K562 (cell line): Measurements from ENCODE around the gene CBLC. TPM values are rescaled to one million over a fixed set of nuclear protein-coding genes. Genes with fewer than 3 reads are reported as not detected.

Experiments used
- ATAC-seq: fragments of 200-7000 bp; cut with Tn5 transposase; 3 replicates; pipeline ENCODE4 v1.9.1; 2020; ENCODE audit warnings: moderate library complexity
- BruUV-seq: library from RNA; stranded (reverse); fragments of 400-500 nt; replicated peaks from 2 replicates; lab custom pipeline; 2021; lab: Mats Ljungman, UMichigan
- CTCF ChIA-PET: fragments of 300-600 bp; formaldehyde crosslinking; extraction: SDS; loops from one replicate; lab custom pipeline; 2021; ENCODE audit warnings: low intra/inter-chr PET ratio; lab: Yijun Ruan, JAX
- POLR2A ChIA-PET: fragments of 300-600, 350-650 bp; sonication (Branson Sonifier 250); formaldehyde crosslinking; extraction: SDS; loops from one replicate; lab custom pipeline; 2021; ENCODE audit warnings: antibody characterized with exemption, inconsistent platforms; lab: Yijun Ruan, JAX
- DNase-seq, 4 experiments: peaks; one replicate each; pipeline versions ENCODE4 v3.0.0 to v3.0.0-alpha.2; 2011 to 2018; ENCODE audit warnings: low spot score in 3 of 4, mixed read lengths in 3 of 4; ENCODE audit errors: extremely low read depth in 1 of 4
- FAIRE-seq: peaks from 2 replicates; lab custom pipeline; 2011; peaks lifted over from hg19 to GRCh38; lab: Jason Lieb, UNC
- H2AFZ ChIP-seq: 2 replicates; pipeline ENCODE4 v1.6.0; 2011; ENCODE audit warnings: low read depth, low read length, control low read depth, inconsistent platforms
- H3K27ac ChIP-seq: fragments of 200-600 bp; 3 replicates; pipeline ENCODE4 v1.8.0; 2011; ENCODE audit warnings: low read depth, mild to moderate bottlenecking, control low read depth, inconsistent platforms, low read length, moderate library complexity, mixed read lengths; ENCODE audit errors: extremely low read depth
- H3K27me3 ChIP-seq, 2 experiments: fragments of 300-600 bp in 1 of 2; 2 replicates in 1 of 2; 3 replicates in 1 of 2; pipeline versions ENCODE4 v1.6.0 to v1.8.0; 2011; ENCODE audit warnings: inconsistent platforms in 2 of 2, low read length in 2 of 2, mild to moderate bottlenecking in 1 of 2, mixed read lengths in 1 of 2, moderate library complexity in 1 of 2; ENCODE audit not compliant: control insufficient read depth in 2 of 2, insufficient read depth in 2 of 2
- H3K36me3 ChIP-seq: fragments of 300-600 bp; 3 replicates; pipeline ENCODE4 v1.8.0; 2011; ENCODE audit warnings: mild to moderate bottlenecking, low read length, inconsistent platforms; ENCODE audit not compliant: control insufficient read depth, insufficient read depth
- H3K4me1 ChIP-seq, 2 experiments: fragments of 200-600 bp in 1 of 2; replicated peaks in 1 of 2; 2 replicates in 1 of 2; 3 replicates in 1 of 2; pipeline versions ENCODE4 v1.5.1 to v1.8.0; 2011; ENCODE audit warnings: inconsistent platforms in 2 of 2, low read length in 2 of 2, mild to moderate bottlenecking in 1 of 2, mixed read lengths in 1 of 2, moderate library complexity in 1 of 2; ENCODE audit not compliant: control insufficient read depth in 2 of 2, insufficient read depth in 2 of 2
- H3K4me2 ChIP-seq: 2 replicates; pipeline ENCODE4 v1.6.1; 2011; ENCODE audit warnings: low read length, control low read depth, inconsistent platforms, mixed read lengths; ENCODE audit not compliant: insufficient read depth
- H3K4me3 ChIP-seq: fragments of 200-600 bp; sonication (generic), shearing (Covaris generic); 2 replicates; pipeline ENCODE4 v1.5.1; 2016; ENCODE audit warnings: control low read depth, inconsistent platforms
- H3K79me2 ChIP-seq: fragments of 200-600 bp; 3 replicates; pipeline ENCODE4 v1.8.0; 2011; ENCODE audit warnings: low read length, inconsistent platforms; ENCODE audit not compliant: control insufficient read depth, insufficient read depth
- H3K9ac ChIP-seq, 2 experiments: 2 replicates each; pipeline versions ENCODE4 v1.6.0 to v1.6.1; 2011; ENCODE audit warnings: low read depth in 2 of 2, low read length in 2 of 2, control low read depth in 1 of 2, inconsistent platforms in 1 of 2, mild to moderate bottlenecking in 1 of 2, mixed read lengths in 1 of 2; ENCODE audit not compliant: insufficient read depth in 1 of 2
- H3K9me1 ChIP-seq: one replicate; pipeline ENCODE4 v1.6.0; 2011; ENCODE audit warnings: inconsistent platforms, mild to moderate bottlenecking, low read length, moderate library complexity; ENCODE audit not compliant: control insufficient read depth, insufficient read depth
- H3K9me3 ChIP-seq: replicated peaks from 2 replicates; pipeline ENCODE4 v1.5.1; 2011; ENCODE audit warnings: low read depth, low read length, inconsistent platforms; ENCODE audit not compliant: control insufficient read depth, insufficient read depth
- H4K20me1 ChIP-seq: replicated peaks from 2 replicates; pipeline ENCODE4 v1.6.1; 2011; ENCODE audit warnings: low read length, inconsistent platforms, mixed read lengths; ENCODE audit not compliant: control insufficient read depth, insufficient read depth
- BCOR ChIP-seq: fragments of 450-650 bp; IDR thresholded peaks from 2 replicates; pipeline ENCODE4 v1.6.1; 2016
- CREM ChIP-seq: IDR thresholded peaks from 2 replicates; pipeline ENCODE4 v1.6.1; 2014; ENCODE audit warnings: antibody characterized with exemption, low read depth
- FOXJ3 ChIP-seq: sonication (generic); formaldehyde crosslinking; IDR thresholded peaks from 2 replicates; pipeline ENCODE4 v1.4.0; 2020; ENCODE audit warnings: mild to moderate bottlenecking, missing genetic modification reagents
- HDAC1 ChIP-seq, 2 experiments: fragments of 450-650 bp; IDR thresholded peaks; 2 replicates each; pipeline ENCODE4 v1.6.1; 2016 to 2017; ENCODE audit warnings: inconsistent platforms in 1 of 2, mild to moderate bottlenecking in 1 of 2, moderate library complexity in 1 of 2
- KDM1A ChIP-seq, 2 experiments: fragments of 450-650 bp; IDR thresholded peaks; 2 replicates each; pipeline ENCODE4 v1.6.1; 2016; ENCODE audit warnings: mild to moderate bottlenecking in 2 of 2
- PHB ChIP-seq: fragments of 250-450 bp; sonication (Bioruptor Pico); IDR thresholded peaks from 2 replicates; pipeline ENCODE4 v1.5.0; 2021
- ZNF121 ChIP-seq: sonication (generic); formaldehyde crosslinking; conservative IDR thresholded peaks from 2 replicates; pipeline ENCODE4 v1.8.0; 2022; ENCODE audit warnings: missing genetic modification reagents
- ZNF76 ChIP-seq: fragments of 250-450 bp; sonication (Bioruptor Pico); IDR thresholded peaks from 2 replicates; pipeline ENCODE4 v1.4.0; 2020; ENCODE audit warnings: mild to moderate bottlenecking, moderate library complexity, borderline replicate concordance
- WGBS: fragments of 100-300 bp; shearing (Covaris generic); methylation state at CpG from one replicate; pipeline ENCODE4 v1.1.6; 2016; ENCODE audit warnings: low coverage, mixed read lengths; ENCODE audit not compliant: insufficient coverage; ENCODE audit errors: missing lambda C conversion rate; 5-methylcytosine and 5-hydroxymethylcytosine counted together
- in situ Hi-C: fragments of 300-500 bp; cut with MboI; formaldehyde crosslinking; loops from 4 replicates; pipeline ENCODE4 v1.15.0; 2018; ENCODE audit warnings: inconsistent platforms, mixed read lengths
- intact Hi-C: fragments of 100-400 bp; cut with micrococcal nuclease; formaldehyde crosslinking; loops from 2 replicates; pipeline ENCODE4 v1.14.2; 2022
- polyA plus RNA-seq, 8 experiments: library from polyadenylated mRNA; depleted of rRNA in 4 of 8; stranded (reverse) in 5 of 8; unstranded in 3 of 8; fragments of >200 nt; fragmentation: Nextera tagmentation in 2 of 8; fragmentation: Illumina TruSeq in 1 of 8; extraction: Ambion mirVana in 2 of 8; extraction: Trizol in 1 of 8; gene quantifications; 2 replicates each; pipeline versions ENCODE4 v1.2.1 to v1.2.3, GENCODE V29; 2011 to 2014; ENCODE audit warnings: inconsistent platforms in 1 of 8, missing spikeins in 1 of 8
- total RNA-seq, 7 experiments: library from RNA; depleted of rRNA in 6 of 7; stranded (reverse); fragments of >200 nt in 6 of 7; fragmentation: Illumina TruSeq in 2 of 7; extraction: Trizol in 2 of 7; gene quantifications; 2 replicates each; pipeline versions ENCODE4 v1.2.1 to v1.2.3, GENCODE V29; 2011 to 2021; ENCODE audit warnings: low replicate concordance in 1 of 7
- TF ChIP-seq, protein P1 (sequence below): fragments of 450-650 bp; IDR thresholded peaks from 2 replicates; pipeline ENCODE4 v1.6.1; 2018; ENCODE audit not compliant: partially characterized antibody
- TF ChIP-seq, protein P2 (sequence below), 2 experiments: fragments of 450-650 bp in 1 of 2; IDR thresholded peaks; 2 replicates each; pipeline ENCODE4 v1.6.1; 2011 to 2017; ENCODE audit warnings: low read depth in 2 of 2, antibody characterized with exemption in 1 of 2, borderline replicate concordance in 1 of 2, low read length in 1 of 2, mild to moderate bottlenecking in 1 of 2, mixed read lengths in 1 of 2; ENCODE audit not compliant: control insufficient read depth in 1 of 2

The CBLC gene
- total and polyA plus RNA-seq, 9 of the 15 experiments (the other 6 are each of a cell fraction or from before 2014, with no cell fraction given), result 0.09 TPM; not detected in 8

DNA sequence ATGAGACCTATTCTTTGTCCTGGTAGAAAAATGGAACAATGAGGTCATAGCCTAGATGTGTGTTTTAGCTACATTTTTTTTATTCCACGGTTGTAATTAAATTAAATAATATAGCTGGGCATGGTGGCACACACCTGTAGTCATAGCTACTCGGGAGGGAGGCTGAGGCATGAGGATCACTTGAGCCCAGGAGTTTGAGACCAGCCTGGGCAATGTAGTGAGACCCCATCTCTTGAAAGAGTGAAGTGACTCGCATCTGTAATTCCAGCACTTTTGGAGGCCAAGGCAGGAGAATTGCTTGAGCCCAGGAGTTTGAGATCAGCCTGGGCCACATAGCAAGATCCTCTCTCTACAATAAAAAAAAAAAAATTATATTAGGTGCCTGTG, 11.7 kb upstream of the CBLC start (continued):
- TF ChIP-seq PHB (CRISPR knock-in tag) (no peak), ZNF121 (peak; percentile 74), BCOR (0 out of 2 replicates have a peak, but pooled peaks have one; percentile 13)
- TF ChIP-seq, protein P1, sequence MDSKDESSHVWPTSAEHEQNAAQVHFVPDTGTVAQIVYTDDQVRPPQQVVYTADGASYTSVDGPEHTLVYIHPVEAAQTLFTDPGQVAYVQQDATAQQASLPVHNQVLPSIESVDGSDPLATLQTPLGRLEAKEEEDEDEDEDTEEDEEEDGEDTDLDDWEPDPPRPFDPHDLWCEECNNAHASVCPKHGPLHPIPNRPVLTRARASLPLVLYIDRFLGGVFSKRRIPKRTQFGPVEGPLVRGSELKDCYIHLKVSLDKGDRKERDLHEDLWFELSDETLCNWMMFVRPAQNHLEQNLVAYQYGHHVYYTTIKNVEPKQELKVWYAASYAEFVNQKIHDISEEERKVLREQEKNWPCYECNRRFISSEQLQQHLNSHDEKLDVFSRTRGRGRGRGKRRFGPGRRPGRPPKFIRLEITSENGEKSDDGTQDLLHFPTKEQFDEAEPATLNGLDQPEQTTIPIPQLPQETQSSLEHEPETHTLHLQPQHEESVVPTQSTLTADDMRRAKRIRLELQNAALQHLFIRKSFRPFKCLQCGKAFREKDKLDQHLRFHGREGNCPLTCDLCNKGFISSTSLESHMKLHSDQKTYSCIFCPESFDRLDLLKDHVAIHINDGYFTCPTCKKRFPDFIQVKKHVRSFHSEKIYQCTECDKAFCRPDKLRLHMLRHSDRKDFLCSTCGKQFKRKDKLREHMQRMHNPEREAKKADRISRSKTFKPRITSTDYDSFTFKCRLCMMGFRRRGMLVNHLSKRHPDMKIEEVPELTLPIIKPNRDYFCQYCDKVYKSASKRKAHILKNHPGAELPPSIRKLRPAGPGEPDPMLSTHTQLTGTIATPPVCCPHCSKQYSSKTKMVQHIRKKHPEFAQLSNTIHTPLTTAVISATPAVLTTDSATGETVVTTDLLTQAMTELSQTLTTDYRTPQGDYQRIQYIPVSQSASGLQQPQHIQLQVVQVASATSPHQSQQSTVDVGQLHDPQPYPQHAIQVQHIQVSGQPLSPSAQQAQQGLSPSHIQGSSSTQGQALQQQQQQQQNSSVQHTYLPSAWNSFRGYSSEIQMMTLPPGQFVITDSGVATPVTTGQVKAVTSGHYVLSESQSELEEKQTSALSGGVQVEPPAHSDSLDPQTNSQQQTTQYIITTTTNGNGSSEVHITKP, result no peak

DNA sequence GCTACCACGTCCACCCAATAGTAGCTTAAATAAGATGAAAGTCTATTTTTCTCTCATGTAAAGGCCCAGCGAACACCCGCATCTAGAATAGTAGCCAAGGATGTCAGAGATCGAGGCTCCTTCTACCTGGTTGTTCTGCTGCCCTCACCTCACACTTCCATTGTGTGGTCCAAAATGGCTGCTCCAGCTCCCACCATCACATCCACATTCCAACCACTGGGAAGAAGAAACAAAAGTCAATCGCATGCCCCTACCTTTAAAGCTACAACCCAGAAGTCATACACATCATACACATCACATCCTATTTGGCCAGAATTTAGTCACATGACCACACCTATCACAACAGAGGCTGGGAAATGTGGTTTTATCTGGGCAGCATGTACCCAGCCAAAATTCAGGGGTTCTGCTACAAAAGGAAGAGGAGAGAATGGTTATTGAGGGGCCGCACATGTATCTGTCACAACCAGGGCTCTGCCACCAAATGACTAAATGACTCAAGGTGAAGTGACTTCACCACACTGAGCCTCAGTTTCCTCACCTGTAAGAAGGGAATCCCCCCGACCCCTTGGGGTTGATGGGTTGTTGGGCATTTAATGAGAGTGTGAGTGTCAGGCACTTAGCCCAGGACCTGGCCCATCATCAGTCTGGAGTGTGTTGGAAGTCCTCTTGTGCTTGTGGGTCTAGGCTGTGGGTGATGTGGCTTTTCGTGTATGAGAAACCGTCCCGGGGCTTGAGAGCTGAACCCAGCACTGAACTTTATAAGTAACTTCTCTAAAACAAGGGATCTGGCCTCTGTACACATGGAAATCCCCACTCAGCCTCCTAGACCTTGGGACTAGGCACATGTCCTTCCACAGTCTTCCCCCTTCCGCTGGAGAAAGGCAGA, 10.2 kb upstream of the CBLC start:
- CTCF ChIA-PET, result no interaction called here
- Histone ChIP-seq H3K27ac (no peak overlapping the region), H3K79me2 (no peaks in the 10 kb centered on the region), H3K4me1 (peaks cover 4 to 17% of the 10 kb centered on the region in 2 experiments; a peak in 3 of 5 replicates), H3K9me3 (no peaks in the 10 kb centered on the region), H3K9ac (no peak overlapping the region; a peak in 1 of 4 replicates), H3K9me1 (no peaks in the 10 kb centered on the region), H3K4me3 (no peak overlapping the region), H3K36me3 (no peaks in the 10 kb centered on the region), H2AFZ (no peak overlapping the region), H3K27me3 (no peaks in the 10 kb centered on the region), H3K4me2 (no peak overlapping the region), H4K20me1 (no peaks in the 10 kb centered on the region)
- intact Hi-C loops (no loop called here), in situ Hi-C loops (loop anchor here (5.0 kb wide), 1 partner anchor 45 kb away; no protein-coding TSS in a partner anchor)
- BruUV-seq, result no TSS peak
- POLR2A ChIA-PET, result interaction anchor here (0.6 to 3.0 kb wide), 4 partner anchors 14 to 1025 kb away, joined by 3 to 16 read pairs (median 4); no protein-coding TSS in a partner anchor
- FAIRE-seq, result peak; percentile 37
- 51% methylated on average over 11 of the region's 11 CpGs for WGBS
- no peak for DNase-seq
- ATAC-seq, result no peak
- TF ChIP-seq HDAC1 (IDR thresholded peaks at IDR 0.05), result 0 out of 4 replicates have a peak, but pooled peaks of 1 of the 2 experiments have one; percentile 29
- peak; percentile 85 for TF ChIP-seq BCOR
- TF ChIP-seq KDM1A (IDR thresholded peaks at IDR 0.05), result peak in 1 of 2 experiments; percentile 70; a peak in 2 of 4 replicates
- TF ChIP-seq, protein P2, sequence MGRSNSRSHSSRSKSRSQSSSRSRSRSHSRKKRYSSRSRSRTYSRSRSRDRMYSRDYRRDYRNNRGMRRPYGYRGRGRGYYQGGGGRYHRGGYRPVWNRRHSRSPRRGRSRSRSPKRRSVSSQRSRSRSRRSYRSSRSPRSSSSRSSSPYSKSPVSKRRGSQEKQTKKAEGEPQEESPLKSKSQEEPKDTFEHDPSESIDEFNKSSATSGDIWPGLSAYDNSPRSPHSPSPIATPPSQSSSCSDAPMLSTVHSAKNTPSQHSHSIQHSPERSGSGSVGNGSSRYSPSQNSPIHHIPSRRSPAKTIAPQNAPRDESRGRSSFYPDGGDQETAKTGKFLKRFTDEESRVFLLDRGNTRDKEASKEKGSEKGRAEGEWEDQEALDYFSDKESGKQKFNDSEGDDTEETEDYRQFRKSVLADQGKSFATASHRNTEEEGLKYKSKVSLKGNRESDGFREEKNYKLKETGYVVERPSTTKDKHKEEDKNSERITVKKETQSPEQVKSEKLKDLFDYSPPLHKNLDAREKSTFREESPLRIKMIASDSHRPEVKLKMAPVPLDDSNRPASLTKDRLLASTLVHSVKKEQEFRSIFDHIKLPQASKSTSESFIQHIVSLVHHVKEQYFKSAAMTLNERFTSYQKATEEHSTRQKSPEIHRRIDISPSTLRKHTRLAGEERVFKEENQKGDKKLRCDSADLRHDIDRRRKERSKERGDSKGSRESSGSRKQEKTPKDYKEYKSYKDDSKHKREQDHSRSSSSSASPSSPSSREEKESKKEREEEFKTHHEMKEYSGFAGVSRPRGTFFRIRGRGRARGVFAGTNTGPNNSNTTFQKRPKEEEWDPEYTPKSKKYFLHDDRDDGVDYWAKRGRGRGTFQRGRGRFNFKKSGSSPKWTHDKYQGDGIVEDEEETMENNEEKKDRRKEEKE (IDR thresholded peaks at IDR 0.05; ENCODE audit: borderline replicate concordance in 1 of 2, control insufficient read depth in 1 of 2, low read depth in 2 of 2, low read length in 1 of 2), result no peak
- TF ChIP-seq CREM, result no peak
- no peak for TF ChIP-seq ZNF76 (CRISPR knock-in tag)
- TF ChIP-seq FOXJ3 (CRISPR knock-in tag), result no peak
